Astrocyte (in vitro differentiated cells and primary cell): ENCODE data around the gene NFAT5. TPM values are rescaled to one million over a fixed set of nuclear protein-coding genes. Genes with fewer than 3 reads are reported as not detected.

ENCODE experiments used
- DNase-seq: peaks from one replicate; pipeline ENCODE4 v3.0.0-alpha.2; 2010; ENCODE audit warnings: low read depth
- FAIRE-seq: peaks from 2 replicates; lab custom pipeline; 2011; peaks lifted over from hg19 to GRCh38; lab: Jason Lieb, UNC
- H2AFZ ChIP-seq: 2 replicates; pipeline ENCODE4 v1.6.0; 2012; ENCODE audit warnings: low read depth, low read length, inconsistent platforms
- H3K27ac ChIP-seq: 2 replicates; pipeline ENCODE4 v1.5.1; 2011; ENCODE audit warnings: low read depth, low read length, inconsistent platforms
- H3K27me3 ChIP-seq: 2 replicates; pipeline ENCODE4 v1.6.0; 2011; ENCODE audit warnings: low read length, inconsistent platforms; ENCODE audit not compliant: insufficient read depth
- H3K36me3 ChIP-seq: 2 replicates; pipeline ENCODE4 v1.5.1; 2011; ENCODE audit warnings: low read length, inconsistent platforms; ENCODE audit not compliant: insufficient read depth
- H3K4me1 ChIP-seq: 2 replicates; pipeline ENCODE4 v1.5.1; 2011; ENCODE audit warnings: low read length, inconsistent platforms; ENCODE audit not compliant: insufficient read depth
- H3K4me2 ChIP-seq: 2 replicates; pipeline ENCODE4 v1.6.0; 2012; ENCODE audit warnings: low read length, inconsistent platforms
- H3K4me3 ChIP-seq: 2 replicates; pipeline ENCODE4 v1.5.1; 2011; ENCODE audit warnings: low read depth, mild to moderate bottlenecking, low read length, inconsistent platforms; ENCODE audit not compliant: insufficient read depth
- H3K79me2 ChIP-seq: 2 replicates; pipeline ENCODE4 v1.6.0; 2012; ENCODE audit warnings: mild to moderate bottlenecking, low read length, inconsistent platforms; ENCODE audit not compliant: insufficient read depth
- H3K9ac ChIP-seq: 2 replicates; pipeline ENCODE4 v1.6.0; 2012; ENCODE audit warnings: mild to moderate bottlenecking, low read length, inconsistent platforms
- H3K9me3 ChIP-seq: 2 replicates; pipeline ENCODE4 v1.5.1; 2012; ENCODE audit warnings: low read depth, mild to moderate bottlenecking, low read length, inconsistent platforms; ENCODE audit not compliant: insufficient read depth
- H4K20me1 ChIP-seq: 2 replicates; pipeline ENCODE4 v1.6.0; 2012; ENCODE audit warnings: low read length, inconsistent platforms; ENCODE audit not compliant: insufficient read depth
- H3K27ac Mint-ChIP-seq: one replicate; pipeline ENCODE4 v1.8.0; 2021; ENCODE audit warnings: mild to moderate bottlenecking, mixed read lengths; ENCODE audit not compliant: unreplicated experiment
- H3K27me3 Mint-ChIP-seq: one replicate; pipeline ENCODE4 v1.8.0; 2021; ENCODE audit warnings: low read depth, mixed read lengths; ENCODE audit not compliant: unreplicated experiment
- H3K36me3 Mint-ChIP-seq: one replicate; pipeline ENCODE4 v1.8.0; 2021; ENCODE audit warnings: low read depth, mixed read lengths; ENCODE audit not compliant: unreplicated experiment
- H3K4me1 Mint-ChIP-seq: one replicate; pipeline ENCODE4 v1.8.0; 2021; ENCODE audit warnings: low read depth, mixed read lengths; ENCODE audit not compliant: unreplicated experiment
- H3K4me3 Mint-ChIP-seq: one replicate; pipeline ENCODE4 v1.8.0; 2021; ENCODE audit warnings: mild to moderate bottlenecking, moderate library complexity, mixed read lengths; ENCODE audit not compliant: unreplicated experiment
- H3K9me3 Mint-ChIP-seq: one replicate; pipeline ENCODE4 v1.8.0; 2021; ENCODE audit warnings: mild to moderate bottlenecking, mixed read lengths; ENCODE audit not compliant: unreplicated experiment
- CTCF ChIP-seq: IDR thresholded peaks from 2 replicates; pipeline ENCODE4 v1.5.1; 2011; ENCODE audit warnings: low read depth, mild to moderate bottlenecking, inconsistent platforms, low read length, moderate library complexity; ENCODE audit not compliant: insufficient read depth
- EZH2 ChIP-seq: IDR thresholded peaks from 2 replicates; pipeline ENCODE4 v1.6.1; 2012; ENCODE audit warnings: mild to moderate bottlenecking, low read length, inconsistent platforms; ENCODE audit not compliant: insufficient read depth
- total RNA-seq: library from RNA; stranded (reverse); gene quantifications from 2 replicates; pipeline ENCODE4 v1.2.1, GENCODE V29; 2021

Gene NFAT5
- total RNA-seq, 1 donor from 2014 or later: 96.2 TPM

- Histone ChIP-seq H3K4me2 (no peak overlapping the region), H3K9ac (no peak overlapping the region), H3K9me3 (no peaks in the 10 kb centered on the region), H2AFZ (no peak overlapping the region), H3K79me2 (no peaks in the 10 kb centered on the region), H3K4me3 (no peak overlapping the region), H3K36me3 (no peaks in the 10 kb centered on the region), H3K27me3 (no peaks in the 10 kb centered on the region), H4K20me1 (no peaks in the 10 kb centered on the region), H3K4me1 (no peaks in the 10 kb centered on the region), H3K27ac (no peak overlapping the region)
- H3K27me3 Mint-ChIP-seq: no peaks in the 10 kb centered on the region
- H3K4me3 Mint-ChIP-seq: no peak overlapping the region
- H3K4me1 Mint-ChIP-seq: no peaks in the 10 kb centered on the region
- H3K9me3 Mint-ChIP-seq: peaks cover 3% of the 10 kb centered on the region
- H3K36me3 Mint-ChIP-seq: peaks cover 4% of the 10 kb centered on the region
- no peak for DNase-seq
- H3K27ac Mint-ChIP-seq: no peak overlapping the region
- no peak for FAIRE-seq
- TF ChIP-seq EZH2: no peak
- no peak for TF ChIP-seq CTCF
These were observed 12.4 kb upstream of the NFAT5 start for GRCh38 chr16:69553332-69553731.

GRCh38 chr16:69554495-69554894 is 11.3 kb upstream of the NFAT5 start:
- no peaks in the 10 kb centered on the region for H3K27me3 ChIP-seq
- H3K9me3 Mint-ChIP-seq: peaks cover 3% of the 10 kb centered on the region
- TF ChIP-seq EZH2 (no peak), CTCF (no peak)

GRCh38 chr16:69555437-69555836 is 10.3 kb upstream of the NFAT5 start:
- H3K9me3 ChIP-seq: no peaks in the 10 kb centered on the region

More at GRCh38 chr16:69554495-69554894, 11.3 kb upstream of the NFAT5 start:
- no peak overlapping the region for H3K4me3 ChIP-seq
- H3K27ac Mint-ChIP-seq: no peak overlapping the region
- H3K27ac ChIP-seq: no peak overlapping the region
- no peaks in the 10 kb centered on the region for H3K36me3 ChIP-seq
- DNase-seq: no peak
- H2AFZ ChIP-seq: no peak overlapping the region
- no peaks in the 10 kb centered on the region for H4K20me1 ChIP-seq
- H3K27me3 Mint-ChIP-seq: no peaks in the 10 kb centered on the region
- no peak overlapping the region for H3K4me2 ChIP-seq
- H3K4me1 Mint-ChIP-seq: no peaks in the 10 kb centered on the region
- H3K4me1 ChIP-seq: no peaks in the 10 kb centered on the region
- H3K4me3 Mint-ChIP-seq: no peak overlapping the region
- H3K79me2 ChIP-seq: no peaks in the 10 kb centered on the region
- FAIRE-seq: no peak
- peaks cover 4% of the 10 kb centered on the region for H3K36me3 Mint-ChIP-seq
- H3K9me3 ChIP-seq: no peaks in the 10 kb centered on the region
- H3K9ac ChIP-seq: no peak overlapping the region

More at GRCh38 chr16:69555437-69555836, 10.3 kb upstream of the NFAT5 start:
- no peaks in the 10 kb centered on the region for H3K36me3 ChIP-seq
- no peak overlapping the region for H3K27ac Mint-ChIP-seq
- H3K36me3 Mint-ChIP-seq: peaks cover 4% of the 10 kb centered on the region
- no peaks in the 10 kb centered on the region for H3K4me1 Mint-ChIP-seq
- H2AFZ ChIP-seq: no peak overlapping the region
- FAIRE-seq (no peak), DNase-seq (no peak)
- H3K4me3 Mint-ChIP-seq: no peak overlapping the region
- no peak overlapping the region for H3K4me2 ChIP-seq
- H3K4me3 ChIP-seq: no peak overlapping the region
- TF ChIP-seq EZH2: no peak
- TF ChIP-seq CTCF: no peak
- no peak overlapping the region for H3K9ac ChIP-seq
- no peaks in the 10 kb centered on the region for H3K27me3 Mint-ChIP-seq
- no peaks in the 10 kb centered on the region for H3K27me3 ChIP-seq
- no peaks in the 10 kb centered on the region for H4K20me1 ChIP-seq
- no peaks in the 10 kb centered on the region for H3K79me2 ChIP-seq
- no peaks in the 10 kb centered on the region for H3K4me1 ChIP-seq
- peaks cover 3% of the 10 kb centered on the region for H3K9me3 Mint-ChIP-seq
- H3K27ac ChIP-seq: no peak overlapping the region
